UCSD-AML1 (cell line): ENCODE data around the gene CCDC83.

Experiments used
- DNase-seq: peaks from one replicate; lab custom pipeline; 2025; ENCODE audit not compliant: unreplicated experiment; lab: John Stamatoyannopoulos, UW

Gene CCDC83

GRCh38 chr11:85855341-85855656 is at the start of gene CCDC83:
Gene CCDC83, plus strand, starts transcription at chr11:85855383. Its CDS starts 9,741 bp downstream, at chr11:85865124.
- DNase-seq = no peak

- DNase-seq = no peak
Measured at GRCh38 chr11:85805387-85805786, 49.8 kb upstream of the CCDC83 start.

GRCh38 chr11:85806016-85806415 is 49.2 kb upstream of the CCDC83 start:
- DNase-seq = no peak

- DNase-seq = no peak
Measured at GRCh38 chr11:85806876-85807275, 48.3 kb upstream of the CCDC83 start.

GRCh38 chr11:85809191-85809590 is 46.0 kb upstream of the CCDC83 start:
- no peak for DNase-seq

- no peak for DNase-seq
Measured at GRCh38 chr11:85809863-85810262, 45.3 kb upstream of the CCDC83 start.

GRCh38 chr11:85810521-85810870 is 44.7 kb upstream of the CCDC83 start:
- no peak for DNase-seq

- DNase-seq = peak; percentile 29
Measured at GRCh38 chr11:85810871-85811611, 44.1 kb upstream of the CCDC83 start, which contains the start of gene SYTL2. Gene SYTL2, minus strand, starts transcription at chr11:85811141. Its CDS starts 53,416 bp downstream, at chr11:85757725.

- no peak for DNase-seq
Measured at GRCh38 chr11:85811624-85812023, 43.6 kb upstream of the CCDC83 start.

- no peak for DNase-seq
Measured at GRCh38 chr11:85813721-85814120, 41.5 kb upstream of the CCDC83 start.

GRCh38 chr11:85815186-85815931 is 39.8 kb upstream of the CCDC83 start:
- no peak for DNase-seq

- no peak for DNase-seq
Measured at GRCh38 chr11:85819441-85819840, 35.7 kb upstream of the CCDC83 start.

GRCh38 chr11:85821636-85822035 is 33.5 kb upstream of the CCDC83 start:
- DNase-seq = no peak

GRCh38 chr11:85822814-85823213 is 32.4 kb upstream of the CCDC83 start:
- DNase-seq = no peak

GRCh38 chr11:85823816-85824215 is 31.4 kb upstream of the CCDC83 start:
- no peak for DNase-seq

- DNase-seq = no peak
Measured at GRCh38 chr11:85825616-85826015, 29.6 kb upstream of the CCDC83 start.

GRCh38 chr11:85826116-85826855 is 28.9 kb upstream of the CCDC83 start:
- no peak for DNase-seq

- DNase-seq = no peak
Measured at GRCh38 chr11:85827748-85828639, 27.2 kb upstream of the CCDC83 start.

- DNase-seq = no peak
Measured at GRCh38 chr11:85828640-85828978, 26.6 kb upstream of the CCDC83 start.

- no peak for DNase-seq
Measured at GRCh38 chr11:85829172-85829571, 26.0 kb upstream of the CCDC83 start.

- no peak for DNase-seq
Measured at GRCh38 chr11:85831050-85831449, 24.1 kb upstream of the CCDC83 start.
